ENCODE data around the gene ACVR2B.

DNA sequence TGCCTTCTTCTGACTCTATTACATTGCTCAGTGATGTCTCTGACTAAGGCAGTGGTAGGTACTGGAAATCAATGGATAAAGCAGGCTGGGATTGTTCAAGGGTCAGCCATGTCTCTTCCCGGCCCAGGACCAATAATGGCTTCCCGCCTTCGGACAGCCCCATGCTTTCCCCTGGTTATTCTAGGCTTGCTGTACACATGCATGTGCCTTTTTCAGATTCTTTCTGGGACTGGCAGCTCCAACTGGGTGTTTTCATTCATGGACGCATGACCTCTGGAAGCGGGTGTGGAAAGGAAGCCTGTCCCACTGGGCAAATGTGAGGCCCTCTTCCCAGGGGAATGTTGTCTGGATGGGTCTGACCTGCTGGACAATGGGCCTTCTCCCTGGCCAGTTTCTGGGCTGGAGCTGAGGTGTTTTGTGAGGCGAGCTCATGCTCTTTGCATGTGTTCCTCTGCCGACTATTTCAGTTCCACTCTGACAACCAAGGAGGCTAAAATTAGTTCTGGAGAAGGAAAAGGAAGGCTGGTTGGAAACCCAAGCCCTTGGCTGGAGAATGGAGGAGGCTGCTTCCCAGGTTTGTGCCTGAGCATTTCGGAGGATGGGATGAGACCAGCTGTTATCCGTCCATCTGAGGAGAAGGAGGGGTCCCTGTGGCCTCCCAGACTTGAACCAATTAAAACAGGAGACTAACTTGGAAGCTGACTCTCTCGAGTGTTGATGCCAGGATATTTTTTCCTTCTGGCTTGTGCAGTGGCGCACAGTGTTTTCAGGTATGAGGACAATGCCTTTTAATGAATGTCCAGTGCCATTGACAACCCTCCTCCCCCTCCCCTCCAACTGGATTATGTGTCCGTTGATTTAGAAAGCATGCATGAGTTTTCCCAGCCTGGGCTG is 6.9 kb downstream of the ACVR2B start:
- TF ChIP-seq, protein P1, sequence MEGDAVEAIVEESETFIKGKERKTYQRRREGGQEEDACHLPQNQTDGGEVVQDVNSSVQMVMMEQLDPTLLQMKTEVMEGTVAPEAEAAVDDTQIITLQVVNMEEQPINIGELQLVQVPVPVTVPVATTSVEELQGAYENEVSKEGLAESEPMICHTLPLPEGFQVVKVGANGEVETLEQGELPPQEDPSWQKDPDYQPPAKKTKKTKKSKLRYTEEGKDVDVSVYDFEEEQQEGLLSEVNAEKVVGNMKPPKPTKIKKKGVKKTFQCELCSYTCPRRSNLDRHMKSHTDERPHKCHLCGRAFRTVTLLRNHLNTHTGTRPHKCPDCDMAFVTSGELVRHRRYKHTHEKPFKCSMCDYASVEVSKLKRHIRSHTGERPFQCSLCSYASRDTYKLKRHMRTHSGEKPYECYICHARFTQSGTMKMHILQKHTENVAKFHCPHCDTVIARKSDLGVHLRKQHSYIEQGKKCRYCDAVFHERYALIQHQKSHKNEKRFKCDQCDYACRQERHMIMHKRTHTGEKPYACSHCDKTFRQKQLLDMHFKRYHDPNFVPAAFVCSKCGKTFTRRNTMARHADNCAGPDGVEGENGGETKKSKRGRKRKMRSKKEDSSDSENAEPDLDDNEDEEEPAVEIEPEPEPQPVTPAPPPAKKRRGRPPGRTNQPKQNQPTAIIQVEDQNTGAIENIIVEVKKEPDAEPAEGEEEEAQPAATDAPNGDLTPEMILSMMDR (IDR thresholded peaks at IDR 0.05; ENCODE audit: poor library complexity, severe bottlenecking) = no peak
- TF ChIP-seq POLR2AphosphoS5 (IDR thresholded peaks at IDR 0.05) (no peak), RAD21 (conservative IDR thresholded peaks at IDR 0.05) (no peak), TAF1 (IDR thresholded peaks at IDR 0.05; ENCODE audit: low read depth) (no peak), EZH2 (IDR thresholded peaks at IDR 0.05; ENCODE audit: borderline replicate concordance, insufficient read depth, low read length, poor library complexity, severe bottlenecking) (no peak)
